GM19455 (cell line): ENCODE measurements around the gene LMO3.

ENCODE experiments used
- ATAC-seq: cut with Tn5 transposase; IDR thresholded peaks from one replicate; pipeline ENCODE4 v1.9.1; 2021; ENCODE audit not compliant: unreplicated experiment

LMO3 gene

DNA sequence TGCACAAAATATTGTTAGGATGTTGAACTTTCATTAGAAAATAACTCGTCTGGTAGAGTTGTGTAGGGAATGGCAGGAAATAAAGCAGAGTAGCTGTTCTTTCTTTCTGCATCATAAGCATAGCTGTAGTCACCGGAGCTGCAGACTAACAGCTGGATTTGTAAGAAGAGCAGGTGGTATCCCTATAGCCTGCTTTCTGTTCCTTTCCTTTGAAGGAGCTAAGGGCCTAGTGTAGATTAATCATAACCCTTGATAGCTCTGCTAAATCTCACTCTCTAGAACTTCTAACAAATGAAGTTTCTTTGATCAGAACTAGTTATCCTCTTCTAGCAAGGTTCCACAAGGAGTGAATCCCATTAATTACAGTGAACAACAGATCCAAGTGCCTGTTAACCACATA lies 3.5 kb downstream of the LMO3 start:
- no peak for ATAC-seq

DNA sequence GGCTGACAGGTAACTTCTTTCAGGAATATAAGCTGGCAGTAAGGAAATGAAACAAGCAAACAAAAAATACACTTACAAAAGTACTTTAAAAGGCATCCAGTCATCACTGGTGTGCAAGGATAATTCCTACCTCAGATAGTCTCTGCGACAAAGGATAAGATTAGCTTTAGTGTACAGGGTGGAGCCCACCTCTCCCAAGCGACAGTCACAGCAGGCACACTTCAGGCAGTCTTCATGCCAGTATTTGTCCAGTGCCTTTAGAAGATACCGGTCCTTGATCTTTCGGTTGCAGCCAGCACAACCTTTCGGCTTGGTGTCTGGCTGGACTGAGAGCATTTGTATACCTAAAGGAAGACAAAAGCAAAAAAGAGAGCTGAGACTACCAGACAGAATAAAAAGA lies 5.4 kb downstream of the LMO3 start:
- no peak for ATAC-seq

DNA sequence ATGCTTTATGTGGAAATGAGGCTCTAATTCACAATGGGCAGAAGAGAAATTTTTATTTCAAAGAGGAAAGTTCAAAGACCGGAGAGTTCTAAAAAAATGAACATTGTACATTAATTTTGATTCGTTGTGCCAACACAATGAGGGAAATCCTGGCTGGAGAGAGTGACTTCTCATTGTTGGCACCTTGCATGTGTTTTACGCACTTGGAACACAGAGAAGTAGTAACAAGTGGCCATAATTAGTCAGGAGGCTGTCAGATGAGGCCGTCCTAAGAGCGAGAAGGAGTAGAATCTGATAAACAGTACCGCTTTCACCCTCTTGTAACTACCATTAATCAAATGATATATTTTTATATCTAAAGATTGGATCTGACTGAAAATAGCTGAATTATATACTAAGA lies 6.9 kb downstream of the LMO3 start:
- ATAC-seq: no peak

DNA sequence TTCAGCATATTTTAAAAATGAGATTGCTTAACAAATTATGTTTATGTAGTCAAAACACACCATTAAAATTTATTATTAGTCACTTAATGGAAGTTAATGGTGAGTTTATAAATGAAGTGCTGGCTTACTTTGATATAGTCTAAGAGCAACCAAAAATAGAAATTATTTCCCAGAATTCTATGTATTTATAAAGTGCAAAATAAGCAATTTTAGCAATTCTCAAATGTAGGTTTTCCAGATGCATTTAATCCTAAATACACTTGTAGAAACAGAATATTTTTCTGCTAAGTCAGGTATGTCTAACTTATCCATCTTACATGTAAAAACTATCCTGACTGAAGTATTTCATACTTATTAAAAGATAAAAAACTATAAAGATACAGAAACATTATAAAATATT lies 11.2 kb downstream of the LMO3 start:
- no peak for ATAC-seq

DNA sequence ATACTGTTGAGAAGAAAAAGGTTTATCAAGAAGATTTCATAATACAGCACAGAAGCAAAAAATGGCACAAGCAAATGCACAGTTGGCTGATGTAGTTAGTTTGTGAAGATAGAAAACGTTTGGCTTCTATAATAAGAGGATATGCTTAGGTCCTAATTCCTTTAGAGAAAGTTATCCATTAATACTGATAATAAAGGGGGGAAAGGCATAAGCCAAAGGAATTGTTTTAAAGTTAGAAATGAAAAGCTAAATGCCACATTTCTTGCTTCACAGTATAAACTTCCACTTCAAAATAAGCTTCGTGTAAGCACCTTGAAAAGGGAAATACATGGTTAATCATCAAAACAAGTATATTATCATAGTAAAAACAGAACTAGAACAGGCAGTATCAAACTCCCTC lies 12.4 kb downstream of the LMO3 start:
- no peak for ATAC-seq

DNA sequence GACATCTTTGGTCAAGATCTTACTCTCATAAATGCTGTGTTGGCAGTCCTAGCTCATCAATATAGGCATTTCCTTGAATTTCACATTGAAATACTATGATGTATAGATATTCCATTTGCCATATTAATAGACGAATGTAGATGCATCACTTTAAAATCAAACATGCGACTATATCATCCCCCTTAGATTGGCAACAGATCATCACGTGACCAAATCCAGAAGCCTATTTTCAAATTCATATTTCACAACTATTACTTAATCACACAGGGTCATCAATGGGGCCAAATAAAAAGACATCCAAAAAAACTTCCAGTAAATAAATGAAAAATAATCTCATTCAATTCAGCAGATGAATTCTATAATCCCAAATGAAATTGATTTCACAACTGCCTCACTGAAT lies 15.3 kb downstream of the LMO3 start:
- ATAC-seq: no peak

DNA sequence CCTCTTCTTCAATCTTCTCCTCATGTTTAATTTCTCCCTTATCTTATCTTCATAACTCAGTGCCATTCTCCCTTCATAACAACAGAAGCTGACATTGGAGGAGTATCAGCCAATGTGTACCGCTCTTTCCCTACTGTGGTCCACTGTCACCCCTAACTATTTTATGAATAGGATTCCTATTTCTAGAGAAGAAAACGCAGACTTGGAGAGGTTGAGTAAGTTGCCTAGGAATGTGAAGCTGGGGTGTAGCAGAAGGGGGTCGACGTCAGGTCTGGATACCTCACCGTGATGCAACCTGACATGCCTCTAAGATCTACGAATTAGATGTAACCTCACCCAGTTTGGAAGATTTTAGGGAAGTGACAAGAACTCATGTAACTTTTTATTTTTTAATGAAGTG lies 17.1 kb downstream of the LMO3 start:
- ATAC-seq: no peak

DNA sequence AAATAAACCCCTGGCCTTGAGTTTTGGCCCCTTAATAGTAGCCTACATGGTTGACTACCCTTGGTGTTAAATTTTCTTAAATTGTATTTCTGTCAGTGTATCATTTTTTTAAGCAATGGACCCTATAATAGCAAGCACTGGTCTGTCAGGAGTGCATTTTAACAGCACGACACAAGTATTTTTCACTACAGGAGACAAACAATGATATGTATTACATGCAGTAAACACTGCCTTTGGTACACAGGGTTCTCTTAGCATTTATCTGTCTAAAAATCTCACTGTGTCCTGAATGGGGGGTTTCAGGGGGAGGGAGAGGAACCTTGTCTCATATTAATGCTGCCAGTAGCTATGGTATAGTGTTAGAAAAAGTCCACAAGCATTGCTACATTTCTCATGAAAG lies 18.4 kb downstream of the LMO3 start:
- ATAC-seq: no peak

DNA sequence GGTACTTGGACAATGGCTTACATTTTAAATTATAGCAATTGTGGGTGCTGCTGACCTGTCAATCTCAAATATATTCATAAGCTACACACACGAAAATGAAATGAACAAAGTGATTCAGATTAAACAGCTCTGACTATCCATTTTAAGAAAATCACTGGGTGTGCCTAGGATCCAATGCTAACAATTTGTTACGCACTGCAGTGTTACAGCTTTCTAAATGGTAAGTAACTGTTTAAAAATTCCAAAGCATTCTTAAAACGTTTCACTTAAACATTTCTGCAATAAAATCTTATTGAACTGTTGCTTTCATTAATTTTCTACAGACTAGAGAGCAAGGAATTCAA lies 18.9 kb downstream of the LMO3 start:
- no peak for ATAC-seq

DNA sequence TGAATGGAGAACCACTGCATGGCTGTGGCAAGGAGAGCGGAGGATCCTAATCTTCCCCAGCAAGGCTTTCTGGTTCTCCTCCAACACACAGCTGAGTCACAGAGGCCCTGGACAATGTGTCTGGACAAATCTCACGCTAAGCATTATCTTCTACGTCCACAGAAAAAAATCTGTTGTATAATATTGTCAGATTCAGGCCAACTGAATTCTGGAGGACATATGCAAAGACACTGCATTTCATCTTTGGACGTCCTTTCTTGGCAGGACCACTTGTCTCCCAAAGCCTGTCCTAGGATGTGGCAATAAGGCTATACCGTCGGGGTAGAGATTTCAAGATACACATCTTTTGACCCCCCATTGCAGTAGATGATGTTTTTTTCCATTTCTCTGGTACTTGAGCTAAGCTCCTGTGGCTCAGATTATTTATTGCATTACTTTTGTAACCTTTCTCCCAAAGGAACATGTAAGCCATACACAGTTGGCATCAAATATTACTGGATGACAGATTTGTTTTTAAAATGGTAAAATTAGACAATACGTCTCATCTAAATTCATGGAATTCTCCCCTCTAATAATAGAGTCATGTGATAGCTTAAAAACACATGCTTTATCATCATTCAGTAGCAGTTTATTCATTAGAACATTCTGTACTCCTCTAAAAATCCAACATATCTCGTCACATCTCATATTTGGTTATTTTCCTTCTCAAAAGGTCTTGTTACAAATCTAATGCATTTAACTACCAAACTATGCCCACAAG lies 19.4 kb downstream of the LMO3 start:
- no peak for ATAC-seq

DNA sequence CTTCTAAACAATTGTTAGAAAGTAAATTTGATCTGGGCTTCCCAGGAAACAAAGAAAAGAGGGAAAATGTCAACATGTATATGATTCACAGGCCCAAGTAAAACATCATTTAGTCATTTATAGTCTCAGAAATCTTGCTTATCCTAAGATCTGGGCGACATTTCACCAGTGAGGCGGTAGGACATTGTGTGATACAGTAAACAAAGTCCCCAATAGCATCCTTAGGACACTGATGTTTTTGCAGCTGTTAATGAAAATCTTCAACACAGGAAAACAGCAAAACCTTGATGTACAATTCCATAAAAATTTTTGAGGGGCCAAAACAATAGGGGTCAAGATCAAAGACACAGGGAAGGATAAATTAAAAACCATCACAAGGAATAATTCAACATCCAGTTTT lies 20.2 kb downstream of the LMO3 start:
- ATAC-seq: no peak

DNA sequence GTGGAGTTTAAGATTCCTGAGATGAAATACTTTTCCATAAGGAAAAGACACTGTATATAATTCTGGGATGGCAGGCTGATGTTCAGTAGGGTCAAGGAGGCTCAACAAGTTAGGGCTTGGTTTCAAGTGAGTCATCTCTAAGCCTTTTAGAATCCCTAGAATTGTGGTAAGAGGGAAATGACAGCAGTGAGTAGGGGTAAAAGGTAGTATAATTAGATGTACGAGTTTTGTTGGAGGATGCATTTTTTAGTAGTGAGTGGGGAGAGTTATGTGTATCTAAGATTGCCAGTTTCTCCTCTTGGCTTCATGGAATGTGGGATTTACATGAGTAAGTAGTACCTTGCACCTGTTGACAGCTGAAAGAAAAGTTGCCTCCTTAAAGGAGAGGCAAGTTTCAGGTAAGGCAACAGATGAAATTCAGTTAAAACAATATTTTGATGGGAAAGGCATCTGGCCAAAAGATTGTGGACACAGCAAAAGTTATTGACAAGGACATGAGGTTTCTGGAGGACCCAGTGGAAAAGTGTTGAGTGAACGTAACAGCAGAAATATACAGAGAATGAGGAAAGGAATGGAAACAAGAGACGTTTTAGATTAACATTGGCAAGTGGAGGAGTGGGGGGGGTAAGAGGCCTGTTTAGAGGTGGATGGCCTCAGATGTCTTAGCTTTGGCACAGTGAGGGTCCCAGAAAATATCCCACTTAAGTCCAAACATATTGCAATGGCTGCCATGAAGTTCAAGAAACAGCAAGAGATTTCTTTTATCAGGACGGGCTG lies 21.8 kb downstream of the LMO3 start:
- ATAC-seq: no peak

DNA sequence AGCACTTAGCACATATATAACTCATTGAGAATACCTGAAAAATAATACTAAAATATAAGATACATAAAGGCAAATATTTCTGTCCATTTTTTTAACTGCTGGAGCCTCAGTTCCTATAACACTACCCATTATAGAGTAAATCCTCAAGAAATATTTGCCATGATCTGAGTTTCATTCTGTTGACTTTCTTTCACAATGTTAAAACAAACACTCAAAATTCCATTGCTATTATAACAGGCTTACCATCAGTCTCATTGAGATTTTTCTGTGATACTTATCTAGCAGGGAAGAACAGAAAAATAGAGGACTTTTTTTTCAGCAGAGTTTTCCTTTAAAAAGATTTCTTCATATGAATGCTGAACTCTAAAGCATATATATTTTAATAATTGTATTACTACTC lies 24.5 kb downstream of the LMO3 start:
- ATAC-seq: no peak

DNA sequence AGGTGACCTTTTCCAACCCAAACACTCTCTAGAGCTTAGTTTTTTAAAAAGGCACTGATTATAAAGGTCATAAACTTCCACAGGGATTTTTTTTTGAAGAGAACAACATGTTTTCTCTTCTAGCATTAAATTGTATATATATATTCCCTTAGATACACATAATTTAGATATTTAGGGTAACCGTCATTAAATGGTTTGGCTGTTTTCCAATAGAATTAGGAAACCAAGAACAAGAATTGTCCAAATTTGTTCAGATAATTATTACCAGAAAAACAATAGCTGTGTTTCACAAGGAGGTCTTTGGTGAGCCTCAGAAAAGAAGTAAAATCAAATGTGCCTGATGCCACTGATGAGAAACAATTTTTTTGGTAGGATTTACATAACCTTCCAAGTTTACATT lies 26.9 kb downstream of the LMO3 start:
- no peak for ATAC-seq

DNA sequence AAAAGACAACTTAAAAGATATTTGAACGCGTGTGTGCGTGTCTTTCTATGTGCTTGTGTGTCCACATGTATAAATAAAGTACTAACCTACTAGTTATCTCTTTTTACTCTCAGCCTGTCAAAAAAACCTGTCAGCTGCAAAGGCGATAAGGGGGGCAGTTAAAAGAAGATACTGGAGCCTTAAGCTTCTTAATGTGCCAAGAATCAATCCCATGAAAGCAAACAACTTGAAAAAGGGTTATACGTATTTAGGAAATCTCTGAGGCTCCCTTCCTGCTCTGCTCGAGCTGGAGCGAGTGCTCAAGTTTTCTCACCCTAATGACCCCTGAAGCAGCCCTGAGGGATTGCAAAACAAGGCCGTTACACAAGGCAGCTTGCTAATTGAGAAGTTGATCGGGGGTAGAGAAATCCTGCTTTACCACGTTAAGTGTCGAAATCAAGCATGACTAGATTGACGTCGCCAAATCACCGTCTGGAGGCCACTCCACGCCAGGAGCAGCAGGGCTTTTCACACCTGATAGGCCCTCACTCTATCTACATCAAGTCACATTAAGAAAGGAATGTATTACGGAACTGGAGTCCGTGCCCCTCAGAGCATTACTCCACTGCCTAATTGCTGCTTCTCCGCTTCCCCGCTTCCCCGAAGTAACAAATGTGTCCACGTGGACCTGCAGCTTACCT lies 32.4 kb downstream of the LMO3 start:
- no peak for ATAC-seq

DNA sequence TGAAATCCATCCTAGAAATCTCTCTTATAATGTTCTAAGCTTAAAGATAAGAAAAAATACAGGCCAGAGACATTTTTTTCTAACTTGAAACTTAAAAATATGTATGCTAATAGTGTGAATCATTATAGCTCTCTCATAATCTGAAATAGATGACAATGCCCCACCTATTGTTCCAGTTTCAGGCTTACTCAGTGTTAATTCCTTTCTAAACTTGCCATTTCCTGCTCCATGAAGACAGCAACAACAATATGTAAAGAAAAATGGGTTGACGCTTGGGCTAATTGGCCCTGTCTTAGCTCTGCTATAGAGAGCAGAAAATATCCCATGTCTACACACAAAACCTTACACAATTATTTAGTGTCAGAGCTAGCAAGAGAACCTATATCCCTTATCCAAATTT lies 37.1 kb downstream of the LMO3 start:
- no peak for ATAC-seq

DNA sequence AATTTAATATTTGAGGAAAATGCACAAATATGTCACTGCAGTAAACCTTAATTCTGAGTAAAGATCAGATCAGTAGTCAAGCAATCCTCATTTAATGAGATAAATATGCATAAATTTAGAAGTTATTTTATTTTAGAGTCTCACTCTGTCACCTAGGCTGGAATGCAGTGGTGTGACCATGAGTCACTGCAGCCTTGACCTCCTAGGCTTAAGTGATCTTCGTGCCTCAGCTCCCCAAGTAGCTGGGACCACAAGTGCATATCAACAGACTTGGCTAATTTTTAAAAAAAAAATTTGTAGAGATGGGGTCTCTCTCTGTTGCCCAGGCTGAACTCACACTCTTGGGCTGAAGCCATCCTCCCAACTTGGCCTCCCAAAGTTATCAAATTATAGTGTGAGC lies 41.3 kb downstream of the LMO3 start:
- ATAC-seq: no peak

DNA sequence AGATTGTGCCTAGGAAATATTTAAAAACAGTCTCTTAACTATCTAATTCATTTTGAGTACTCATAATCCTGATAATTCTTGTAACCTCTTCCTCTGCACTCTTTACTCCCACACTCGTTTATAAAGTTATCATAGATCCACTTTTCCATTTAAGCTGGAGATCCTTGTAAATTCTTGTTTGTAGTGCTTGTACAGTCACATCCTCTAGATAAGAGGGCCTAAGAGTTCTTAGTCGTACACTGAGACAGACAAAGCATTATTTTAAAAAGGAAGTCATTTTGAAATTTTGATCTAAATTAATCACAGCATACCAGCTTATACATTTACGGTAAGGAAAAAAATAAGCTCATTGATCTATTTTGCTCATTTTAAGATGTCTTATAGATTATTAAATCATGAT lies 42.5 kb downstream of the LMO3 start:
- ATAC-seq: no peak

DNA sequence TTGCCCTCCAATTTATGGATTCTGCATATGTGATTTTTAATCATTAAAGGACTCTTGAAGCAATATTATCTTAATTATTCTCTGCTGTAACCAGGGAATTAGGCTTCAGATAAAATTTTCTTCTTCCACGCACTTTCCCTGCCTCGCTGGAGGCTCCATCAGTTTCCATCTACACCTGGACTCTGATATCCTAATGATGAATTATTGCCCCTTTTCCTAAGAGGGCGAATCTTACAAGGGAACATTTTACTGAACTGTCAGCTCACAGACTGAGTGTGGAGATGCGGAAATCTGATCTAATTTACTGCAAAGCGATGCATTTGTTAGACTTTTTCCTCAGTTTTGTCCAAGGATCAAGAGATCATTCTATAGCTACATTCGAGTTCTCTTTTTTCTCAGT lies 43.0 kb downstream of the LMO3 start:
- no peak for ATAC-seq

DNA sequence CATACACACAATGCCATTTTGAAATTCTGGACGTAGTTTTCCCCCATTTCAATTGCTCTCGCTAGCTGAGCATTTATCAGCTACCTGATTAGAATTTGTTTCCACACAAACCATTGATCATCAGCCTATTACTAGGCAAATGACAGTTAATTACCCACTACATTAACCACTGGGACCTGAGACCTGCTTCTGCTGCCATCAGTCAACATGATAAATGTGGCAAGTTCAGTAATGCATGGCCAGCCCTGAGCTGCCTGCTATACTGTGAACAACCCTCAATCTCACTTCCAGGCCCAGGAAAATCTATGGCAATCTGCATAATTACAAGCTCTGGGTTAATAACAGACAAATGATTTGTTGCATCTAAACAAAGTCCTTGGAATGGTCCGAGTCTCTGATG lies 43.5 kb downstream of the LMO3 start:
- no peak for ATAC-seq

DNA sequence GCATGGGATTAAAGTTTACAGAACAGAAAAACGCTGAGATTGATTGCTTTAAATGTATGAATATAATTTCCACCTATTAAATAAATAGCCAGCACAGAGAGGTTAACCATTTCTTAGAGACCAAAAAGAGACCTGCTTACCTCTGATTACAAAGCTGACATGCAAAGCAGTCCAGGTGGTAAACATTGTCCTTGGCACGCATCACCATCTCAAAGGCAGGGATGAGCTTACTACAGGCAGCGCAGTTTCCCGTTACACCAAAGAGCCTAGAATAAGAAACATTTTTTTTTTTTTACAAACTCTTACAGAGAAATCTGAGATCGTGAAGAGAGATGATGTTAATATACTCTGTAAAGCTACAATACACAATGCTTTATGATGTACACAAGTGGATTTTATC lies 45.7 kb downstream of the LMO3 start:
- no peak for ATAC-seq

DNA sequence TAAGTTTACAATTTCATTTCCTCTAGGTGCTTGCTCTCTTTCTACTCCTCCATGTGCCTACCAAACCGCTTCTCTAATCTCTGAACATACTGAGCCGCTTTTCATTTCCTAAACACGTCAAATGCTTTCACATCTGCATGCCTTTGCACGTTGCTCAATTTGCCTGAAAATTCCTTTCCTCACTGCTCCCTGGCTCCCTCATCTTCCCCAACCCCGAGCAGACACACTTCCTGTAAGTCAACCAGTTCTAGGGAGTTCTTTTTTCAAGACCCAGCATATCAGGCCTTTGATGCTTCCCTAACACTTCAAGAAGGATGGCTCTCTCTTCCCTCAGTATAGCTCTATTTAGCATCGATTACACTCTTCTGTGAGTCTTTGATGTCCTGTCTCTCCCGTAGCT lies 50.3 kb downstream of the LMO3 start:
- no peak for ATAC-seq
